HAP-1 (cell line): ENCODE measurements around the gene RNF187.

Experiments
- DNase-seq, 2 experiments: peaks; one replicate each; pipeline ENCODE4 v3.0.0-alpha.2; 2016 to 2020; ENCODE audit warnings: low spot score in 2 of 2
- H3K27me3 ChIP-seq: fragments of 250-450 bp; sonication (Bioruptor Pico); 2 replicates; pipeline ENCODE4 v1.5.1; 2020; ENCODE audit warnings: low read depth, mild to moderate bottlenecking, moderate library complexity
- H3K36me3 ChIP-seq: fragments of 250-450 bp; sonication (Bioruptor Pico); replicated peaks from 2 replicates; pipeline ENCODE4 v1.5.1; 2020; ENCODE audit warnings: mild to moderate bottlenecking
- H3K4me1 ChIP-seq: fragments of 250-450 bp; sonication (Bioruptor Pico); 2 replicates; pipeline ENCODE4 v1.5.1; 2020; ENCODE audit warnings: mild to moderate bottlenecking
- H3K4me3 ChIP-seq: fragments of 250-450 bp; sonication (Bioruptor Pico); 2 replicates; pipeline ENCODE4 v1.5.1; 2020; ENCODE audit warnings: mild to moderate bottlenecking, moderate library complexity
- H3K9me3 ChIP-seq: fragments of 250-450 bp; sonication (Bioruptor Pico); 2 replicates; pipeline ENCODE4 v1.5.1; 2020; ENCODE audit warnings: mild to moderate bottlenecking, moderate library complexity
- in situ Hi-C: fragments of 300-500 bp; cut with MboI; formaldehyde crosslinking; loops from 3 replicates; pipeline ENCODE4 v1.14.3; 2020; ENCODE audit warnings: low sequenced_read_pairs, inconsistent platforms, mixed read lengths

Gene RNF187

GRCh38 chr1:228544021-228544850 is 57.1 kb downstream of the RNF187 start:
- no peaks in the 10 kb centered on the region for H3K27me3 ChIP-seq
- no peak overlapping the region for H3K4me3 ChIP-seq
- DNase-seq: no peak
- H3K4me1 ChIP-seq: no peaks in the 10 kb centered on the region
- no peaks in the 10 kb centered on the region for H3K36me3 ChIP-seq
- in situ Hi-C loops: no loop called here
- H3K9me3 ChIP-seq: no peaks in the 10 kb centered on the region

- no peak for DNase-seq
- H3K4me1 ChIP-seq: no peaks in the 10 kb centered on the region
- H3K27me3 ChIP-seq: no peaks in the 10 kb centered on the region
- no peaks in the 10 kb centered on the region for H3K36me3 ChIP-seq
- no peak overlapping the region for H3K4me3 ChIP-seq
- no peaks in the 10 kb centered on the region for H3K9me3 ChIP-seq
- in situ Hi-C loops: no loop called here
Observed at GRCh38 chr1:228544921-228545591, 57.9 kb downstream of the RNF187 start.
